HG03378 (cell line): ENCODE data around the gene SVOP.
A peak's percentile ranks its signal among the peaks of the same experiment; 100 is the strongest.
"Not testable (repeated sequence)": the region's sequence is repeated elsewhere in the genome, so short reads cannot be mapped to it uniquely, and the experiment has no call there.

Experiments
- ATAC-seq: cut with Tn5 transposase; IDR thresholded peaks from one replicate; pipeline ENCODE4 v1.9.1; 2021; ENCODE audit warnings: mild to moderate bottlenecking, moderate library complexity; ENCODE audit not compliant: unreplicated experiment

Gene SVOP

GRCh38 chr12:109020796-109021380 lies at the start of gene SVOP:
Gene SVOP, minus strand, starts transcription at chr12:109021068. Its CDS starts 200 bp downstream, at chr12:109020868.
- no peak for ATAC-seq

- no peak for ATAC-seq
Observed at GRCh38 chr12:109069307-109070271, 48.7 kb upstream of the SVOP start.

- no peak for ATAC-seq
Observed at GRCh38 chr12:109065853-109066193, 45.0 kb upstream of the SVOP start.

- no peak for ATAC-seq
Observed at GRCh38 chr12:109065154-109065852, 44.4 kb upstream of the SVOP start.

- ATAC-seq: no peak
Observed at GRCh38 chr12:109064143-109064542, 43.3 kb upstream of the SVOP start.

- no peak for ATAC-seq
Observed at GRCh38 chr12:109058773-109059172, 37.9 kb upstream of the SVOP start.

GRCh38 chr12:109057376-109057775 lies 36.5 kb upstream of the SVOP start:
- ATAC-seq: no peak

GRCh38 chr12:109056891-109057290 lies 36.0 kb upstream of the SVOP start:
- no peak for ATAC-seq

- no peak for ATAC-seq
Observed at GRCh38 chr12:109054520-109054919, 33.7 kb upstream of the SVOP start.

- ATAC-seq: peak; percentile 8
Observed at GRCh38 chr12:109054124-109054513, 33.3 kb upstream of the SVOP start.

GRCh38 chr12:109053382-109054123 lies 32.7 kb upstream of the SVOP start:
- ATAC-seq: peak; percentile 57

- peak; percentile 60 for ATAC-seq
Observed at GRCh38 chr12:109052414-109053323, 31.8 kb upstream of the SVOP start, which contains the start of gene USP30. Gene USP30, plus strand, starts transcription at chr12:109052576. Its CDS starts 103 bp downstream, at chr12:109052679.

- ATAC-seq: no peak
Observed at GRCh38 chr12:109052097-109052413, 31.2 kb upstream of the SVOP start.

GRCh38 chr12:109049794-109050193 lies 28.9 kb upstream of the SVOP start:
- not testable (repeated sequence) for ATAC-seq

GRCh38 chr12:109048706-109049105 lies 27.8 kb upstream of the SVOP start:
- not testable (repeated sequence) for ATAC-seq

- ATAC-seq: no peak
Observed at GRCh38 chr12:109047081-109047805, 26.4 kb upstream of the SVOP start.

GRCh38 chr12:109044241-109044640 lies 23.4 kb upstream of the SVOP start:
- no peak for ATAC-seq

- no peak for ATAC-seq
Observed at GRCh38 chr12:109036975-109037374, 16.1 kb upstream of the SVOP start.
